ENCODE data around the gene IER5L.

DNA sequence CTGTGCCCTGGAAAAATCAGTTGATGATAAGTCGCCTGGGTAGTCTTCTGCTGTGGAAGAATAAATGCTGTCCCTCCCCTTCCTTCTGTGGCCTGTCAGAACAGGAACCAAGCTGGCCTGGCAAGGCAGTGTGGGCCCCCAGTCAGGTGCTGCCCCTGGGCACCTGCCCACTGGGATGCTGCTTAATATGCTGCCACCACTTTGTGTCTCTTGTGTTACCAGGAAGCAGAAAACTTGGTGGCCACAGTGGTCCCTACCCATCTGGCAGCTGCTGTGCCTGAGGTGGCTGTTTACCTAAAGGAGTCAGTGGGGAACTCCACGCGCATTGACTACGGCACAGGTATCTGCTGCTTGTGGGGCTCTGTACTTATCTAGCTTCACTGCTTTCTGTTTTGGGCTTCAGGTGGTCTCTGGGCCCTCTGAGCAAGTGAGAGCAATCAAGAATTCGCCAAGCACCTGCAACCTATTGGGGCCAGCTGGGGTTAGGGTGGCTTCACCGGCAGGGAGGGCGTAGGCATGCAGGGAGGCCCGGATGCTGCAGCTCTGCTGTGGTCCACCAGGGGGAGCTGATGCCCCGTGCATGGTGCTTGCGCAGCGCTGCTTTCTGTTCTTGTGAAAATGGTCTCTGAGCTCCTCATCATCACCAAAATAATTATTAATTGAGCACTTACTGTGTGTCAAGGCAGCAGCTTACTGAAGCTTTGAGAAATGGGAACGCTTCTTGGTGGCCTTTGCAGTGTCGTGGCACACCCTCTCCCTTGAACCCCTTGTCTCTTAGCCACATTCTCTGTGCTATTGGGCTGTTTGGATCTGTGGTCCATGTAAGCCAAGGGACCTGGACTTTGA, 46.5 kb downstream of the IER5L start:
- TF ChIP-seq, protein P1, sequence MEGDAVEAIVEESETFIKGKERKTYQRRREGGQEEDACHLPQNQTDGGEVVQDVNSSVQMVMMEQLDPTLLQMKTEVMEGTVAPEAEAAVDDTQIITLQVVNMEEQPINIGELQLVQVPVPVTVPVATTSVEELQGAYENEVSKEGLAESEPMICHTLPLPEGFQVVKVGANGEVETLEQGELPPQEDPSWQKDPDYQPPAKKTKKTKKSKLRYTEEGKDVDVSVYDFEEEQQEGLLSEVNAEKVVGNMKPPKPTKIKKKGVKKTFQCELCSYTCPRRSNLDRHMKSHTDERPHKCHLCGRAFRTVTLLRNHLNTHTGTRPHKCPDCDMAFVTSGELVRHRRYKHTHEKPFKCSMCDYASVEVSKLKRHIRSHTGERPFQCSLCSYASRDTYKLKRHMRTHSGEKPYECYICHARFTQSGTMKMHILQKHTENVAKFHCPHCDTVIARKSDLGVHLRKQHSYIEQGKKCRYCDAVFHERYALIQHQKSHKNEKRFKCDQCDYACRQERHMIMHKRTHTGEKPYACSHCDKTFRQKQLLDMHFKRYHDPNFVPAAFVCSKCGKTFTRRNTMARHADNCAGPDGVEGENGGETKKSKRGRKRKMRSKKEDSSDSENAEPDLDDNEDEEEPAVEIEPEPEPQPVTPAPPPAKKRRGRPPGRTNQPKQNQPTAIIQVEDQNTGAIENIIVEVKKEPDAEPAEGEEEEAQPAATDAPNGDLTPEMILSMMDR (IDR thresholded peaks at IDR 0.05) = peak; percentile 96 to 99 (median 98)
- no peak for TF ChIP-seq POLR2A (IDR thresholded peaks at IDR 0.05)
